Gastroesophageal sphincter (tissue), 3 donors: ENCODE data around the gene GNGT1.

ENCODE experiments used
- CTCF ChIP-seq, 4 experiments: fragments of 200-600 bp in 2 of 4; fragments of 450-650 bp in 2 of 4; sonication (generic) in 1 of 4; IDR thresholded peaks; one replicate each; pipeline ENCODE4 v1.5.1; 2017 to 2019; ENCODE audit warnings: antibody characterized with exemption in 4 of 4, mild to moderate bottlenecking in 2 of 4, moderate library complexity in 2 of 4
- EP300 ChIP-seq: sonication (generic); formaldehyde crosslinking; IDR thresholded peaks from one replicate; pipeline ENCODE4 v1.6.1; 2017; ENCODE audit warnings: antibody characterized with exemption, mild to moderate bottlenecking
- POLR2A ChIP-seq, 2 donors: fragments of 450-650 bp; IDR thresholded peaks; one replicate each; pipeline ENCODE4 v1.6.1; 2017; ENCODE audit warnings: antibody characterized with exemption in 2 of 2, mild to moderate bottlenecking in 2 of 2, moderate library complexity in 1 of 2
- POLR2AphosphoS5 ChIP-seq: sonication (generic); formaldehyde crosslinking; IDR thresholded peaks from one replicate; pipeline ENCODE4 v1.6.1; 2017; ENCODE audit warnings: antibody characterized with exemption

DNA sequence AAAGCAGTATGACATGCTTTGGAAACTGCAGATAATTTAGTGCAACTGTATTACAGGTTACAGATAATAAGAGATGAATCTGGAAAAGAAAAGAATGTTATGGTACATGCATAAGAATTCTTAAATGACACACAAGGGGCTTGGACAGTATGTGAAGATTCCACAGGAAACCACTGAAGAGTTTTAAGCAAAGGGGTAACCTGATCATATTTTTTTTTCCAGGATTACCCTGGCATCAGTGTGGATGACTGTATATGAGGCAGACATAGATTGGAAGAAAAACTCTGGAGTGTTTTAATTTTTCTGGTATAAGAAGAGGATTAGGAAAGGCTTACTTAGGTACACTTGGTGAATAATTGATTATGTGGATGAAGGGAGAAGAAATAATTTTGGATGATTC, 23.9 kb upstream of the GNGT1 start:
- no peak for TF ChIP-seq POLR2A (IDR thresholded peaks at IDR 0.05)
- TF ChIP-seq CTCF (IDR thresholded peaks at IDR 0.05) = no peak
- no peak for TF ChIP-seq POLR2AphosphoS5
- no peak for TF ChIP-seq EP300
